HG03571 (cell line): ENCODE data around the gene MNT.
A peak's percentile ranks its signal among the peaks of the same experiment; 100 is the strongest.
"Not testable (repeated sequence)": the region's sequence is repeated elsewhere in the genome, so short reads cannot be mapped to it uniquely, and the experiment has no call there.

Source experiments
- ATAC-seq: cut with Tn5 transposase; IDR thresholded peaks from one replicate; pipeline ENCODE4 v1.9.1; 2021; ENCODE audit not compliant: unreplicated experiment

The MNT gene

GRCh38 chr17:2400877-2401425 is at the start of gene MNT:
MNT (minus strand) TSS chr17:2401060; CDS start chr17:2400712, 348 bp downstream.
- peak; percentile 34 for ATAC-seq

DNA sequence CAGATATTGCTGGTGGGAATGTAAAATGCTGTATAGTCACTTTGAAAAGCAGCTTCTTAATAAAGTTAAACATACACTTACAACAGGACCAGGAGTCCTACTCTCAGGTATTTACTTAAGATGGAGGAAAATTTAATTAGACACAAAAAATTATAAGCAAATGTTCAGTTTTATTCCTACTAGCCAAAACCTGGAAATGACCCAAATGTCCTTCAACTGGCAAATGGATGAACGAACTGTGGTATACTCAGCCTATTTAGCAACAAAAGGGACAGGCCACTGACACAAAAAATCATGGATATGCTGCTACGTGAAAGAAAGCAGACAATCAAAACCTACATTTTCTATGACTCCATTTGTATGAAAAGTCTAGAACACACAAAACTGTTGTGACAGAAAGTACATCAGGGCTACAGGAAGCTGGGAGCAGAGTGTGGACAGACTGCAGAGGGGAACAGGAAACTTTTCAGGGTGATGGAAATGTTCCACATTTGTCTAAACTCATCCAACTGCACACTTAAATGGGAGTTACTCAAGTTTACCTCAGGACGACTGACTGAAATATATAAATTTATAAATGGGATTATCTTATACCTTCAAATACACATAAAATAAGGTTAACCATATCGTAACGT is 49.3 kb upstream of the MNT start:
- no peak for ATAC-seq

DNA sequence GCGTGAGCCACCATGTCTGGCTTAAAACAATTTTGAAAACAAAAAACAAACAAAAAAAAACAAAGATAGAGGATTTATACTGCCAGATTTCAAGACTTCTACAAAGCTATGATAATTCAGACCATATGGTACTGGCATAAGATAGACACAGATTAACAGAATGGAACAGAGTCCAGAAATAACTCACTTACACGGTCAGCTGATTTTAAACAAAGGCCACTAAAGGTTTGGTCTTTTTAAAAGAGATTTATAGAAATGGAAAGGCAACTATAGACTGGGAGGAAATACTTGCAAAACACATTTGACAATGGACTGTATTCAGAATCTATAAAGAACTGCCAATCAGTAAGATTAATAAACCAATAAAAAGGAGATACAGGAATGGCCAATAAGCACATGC is 48.6 kb upstream of the MNT start:
- no peak for ATAC-seq

DNA sequence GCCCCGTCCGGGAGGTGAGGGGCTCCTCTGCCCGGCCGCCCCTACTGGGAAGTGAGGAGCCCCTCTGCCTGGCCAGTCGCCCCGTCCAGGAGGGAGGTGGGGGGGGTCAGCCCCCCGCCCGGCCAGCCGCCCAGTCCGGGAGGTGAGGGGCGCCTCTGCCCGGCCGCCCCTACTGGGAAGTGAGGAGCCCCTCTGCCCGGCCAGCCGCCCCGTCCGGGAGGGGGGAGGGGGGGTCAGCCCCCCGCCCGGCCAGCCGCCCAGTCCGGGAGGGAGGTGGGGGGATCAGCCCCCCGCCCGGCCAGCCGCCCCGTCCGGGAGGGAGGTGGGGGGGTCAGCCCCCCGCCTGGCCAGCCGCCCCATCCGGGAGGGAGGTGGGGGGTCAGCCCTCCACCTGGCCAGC is 46.6 kb upstream of the MNT start:
- not testable (repeated sequence) for ATAC-seq

GRCh38 chr17:2445638-2446037 is 44.8 kb upstream of the MNT start:
- no peak for ATAC-seq

- ATAC-seq, result no peak
These were observed 43.5 kb upstream of the MNT start for GRCh38 chr17:2444382-2444781.

- ATAC-seq, result no peak
These were observed 41.3 kb upstream of the MNT start for GRCh38 chr17:2442166-2442565.

DNA sequence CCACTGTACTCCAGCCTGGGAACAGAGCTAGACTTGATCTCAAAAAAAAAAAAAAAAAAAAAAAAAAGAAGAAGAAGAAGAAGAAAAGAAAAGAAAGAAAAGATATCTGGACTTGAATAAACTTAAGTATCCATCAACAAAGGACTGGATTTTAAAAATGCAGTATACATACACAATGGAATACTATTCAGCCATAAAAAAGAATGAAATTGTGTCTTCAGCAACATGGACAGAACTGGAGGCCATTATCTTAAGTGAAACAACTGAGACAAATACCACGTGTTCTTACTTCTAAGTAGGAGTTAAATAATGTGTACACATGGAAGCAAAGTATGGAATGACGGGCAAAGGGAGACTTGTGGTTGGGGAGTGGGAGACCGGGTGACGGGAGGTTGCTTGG is 40.1 kb upstream of the MNT start:
- no peak for ATAC-seq

- not testable (repeated sequence) for ATAC-seq
These were observed 39.1 kb upstream of the MNT start for GRCh38 chr17:2439997-2440396.

DNA sequence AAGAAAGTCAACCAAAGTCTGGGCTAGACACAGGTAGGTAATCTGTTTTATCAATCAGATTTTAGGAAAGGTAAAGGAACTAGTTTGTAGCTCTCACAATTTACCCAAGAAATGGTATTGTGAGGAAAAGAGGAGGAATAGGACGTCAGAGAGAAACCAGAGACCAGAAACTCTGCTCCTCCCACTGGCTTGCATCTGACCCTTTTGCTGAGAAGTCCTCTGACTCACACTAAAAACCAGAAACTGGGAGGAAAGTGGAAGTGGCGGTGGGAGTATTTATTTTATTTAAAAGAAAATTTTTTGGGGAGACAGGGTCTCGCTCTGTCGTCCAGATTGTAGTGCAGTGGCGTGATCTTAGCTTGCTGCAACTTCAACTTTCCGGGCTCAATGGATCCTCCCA is 38.0 kb upstream of the MNT start:
- ATAC-seq, result no peak

DNA sequence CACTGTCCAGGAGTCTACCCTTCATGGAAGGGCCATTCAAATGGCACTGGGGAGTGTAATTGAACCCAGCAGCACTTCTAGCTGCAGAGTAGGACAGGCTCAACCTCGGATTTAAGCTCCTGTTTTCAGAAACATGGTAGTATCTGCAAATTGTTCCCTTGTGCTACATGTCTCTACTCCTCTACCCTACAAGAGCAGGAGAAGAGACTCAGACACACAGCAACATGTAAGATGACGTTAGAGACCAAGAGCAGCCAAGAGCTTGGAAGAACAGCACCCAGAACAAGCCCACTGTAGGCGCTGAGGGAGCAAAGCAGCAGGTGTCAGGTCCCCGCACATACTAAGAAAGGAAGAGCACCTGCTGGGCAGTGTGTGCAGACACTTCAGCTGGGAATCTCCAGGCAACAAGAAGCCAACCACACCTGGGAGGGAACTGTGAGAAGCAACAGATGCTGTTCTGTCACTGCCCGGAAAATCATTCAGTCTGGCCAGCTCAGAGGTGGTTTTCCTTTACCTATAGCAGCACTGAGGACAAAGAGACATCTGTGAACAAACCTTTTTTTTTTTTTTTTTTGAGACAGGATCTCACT is 35.6 kb upstream of the MNT start:
- ATAC-seq, result no peak

- no peak for ATAC-seq
These were observed 35.0 kb upstream of the MNT start for GRCh38 chr17:2435862-2436261.

GRCh38 chr17:2435181-2435741 is 34.4 kb upstream of the MNT start:
- no peak for ATAC-seq

GRCh38 chr17:2433696-2434095 is 32.8 kb upstream of the MNT start:
- ATAC-seq, result no peak

- no peak for ATAC-seq
These were observed 27.1 kb upstream of the MNT start for GRCh38 chr17:2427910-2428309.

GRCh38 chr17:2427215-2427614 is 26.4 kb upstream of the MNT start:
- ATAC-seq, result no peak

DNA sequence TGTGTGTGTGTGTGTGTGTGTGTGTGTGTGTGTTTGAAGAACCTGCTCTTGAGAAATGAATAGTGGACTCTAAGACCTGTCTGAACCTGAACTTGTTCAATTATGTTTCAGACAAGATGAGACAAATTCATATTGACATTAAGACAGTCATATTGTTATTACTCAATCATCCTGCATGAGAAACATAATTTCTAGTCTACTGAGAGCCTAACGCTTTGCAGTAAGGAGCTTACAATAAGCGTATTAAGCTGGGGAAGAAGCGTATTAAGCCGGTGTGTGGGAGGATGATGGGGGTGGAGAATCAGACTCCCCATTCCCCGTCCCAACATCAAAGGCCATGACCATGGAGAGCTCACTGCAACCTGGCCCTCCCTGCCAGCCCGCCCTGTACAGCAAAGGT is 22.4 kb upstream of the MNT start:
- ATAC-seq, result no peak

GRCh38 chr17:2421315-2422147 is 20.7 kb upstream of the MNT start:
- ATAC-seq, result no peak

DNA sequence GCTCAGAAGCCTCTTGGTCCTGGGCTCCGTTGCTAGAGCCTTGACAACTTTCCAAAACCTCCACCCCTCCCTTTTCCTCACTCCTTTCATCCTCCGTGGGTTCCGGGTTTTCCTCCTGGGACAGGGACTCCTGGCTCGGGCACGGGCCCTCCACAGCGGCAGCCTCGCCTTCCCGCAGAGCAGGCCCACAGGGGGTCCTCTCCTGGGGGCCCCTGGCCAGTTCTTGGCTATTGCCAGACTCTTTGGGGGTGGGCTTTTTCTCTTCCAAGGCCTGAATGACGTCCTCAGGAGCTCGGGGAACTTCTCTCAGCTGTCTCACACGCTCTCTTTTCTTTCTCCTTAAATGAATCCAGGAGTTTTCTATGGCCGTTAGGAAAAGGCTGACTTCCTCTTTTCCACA is 19.3 kb upstream of the MNT start:
- no peak for ATAC-seq

- ATAC-seq, result no peak
These were observed 18.6 kb upstream of the MNT start for GRCh38 chr17:2419486-2419885.

GRCh38 chr17:2418572-2418971 is 17.7 kb upstream of the MNT start:
- no peak for ATAC-seq
